AG09309 (cell line): ENCODE data around the gene SNAP25.

Experiments
- DNase-seq: peaks from one replicate; pipeline ENCODE4 v3.0.0-alpha.2; 2010; ENCODE audit warnings: low read depth
- H3K4me3 ChIP-seq: 2 replicates; pipeline ENCODE4 v1.5.1; 2011; ENCODE audit warnings: mild to moderate bottlenecking, low read depth, low read length, moderate library complexity; ENCODE audit not compliant: control insufficient read depth
- TF ChIP-seq, protein P1 (sequence below): IDR thresholded peaks from 2 replicates; pipeline ENCODE4 v1.5.1; 2011; ENCODE audit warnings: mild to moderate bottlenecking, low read depth, low read length, inconsistent platforms; ENCODE audit not compliant: insufficient read depth, control insufficient read depth; ENCODE audit errors: missing control alignments

The SNAP25 gene

DNA sequence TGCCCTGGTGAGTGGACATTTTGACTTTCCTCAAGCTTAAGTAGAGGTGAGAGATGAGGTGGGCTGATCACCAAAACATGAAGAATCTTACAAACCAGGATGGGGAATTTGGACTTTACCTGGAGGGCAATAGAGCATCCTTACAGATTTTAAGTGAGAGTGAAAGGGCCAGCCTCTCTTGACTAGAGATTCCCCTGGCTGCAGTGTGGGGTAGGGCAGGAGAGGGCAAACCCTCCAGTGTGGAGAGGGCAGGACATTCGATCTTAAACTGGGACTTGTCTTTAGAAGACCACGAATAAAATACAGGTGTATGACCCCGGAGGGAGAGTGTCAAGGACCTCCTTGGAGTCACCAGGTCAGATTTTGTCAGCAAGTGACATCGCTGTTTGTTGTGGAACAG is 105.1 kb downstream of the SNAP25 start:
- H3K4me3 ChIP-seq = no peak overlapping the region
- no peak for DNase-seq
- TF ChIP-seq, protein P1, sequence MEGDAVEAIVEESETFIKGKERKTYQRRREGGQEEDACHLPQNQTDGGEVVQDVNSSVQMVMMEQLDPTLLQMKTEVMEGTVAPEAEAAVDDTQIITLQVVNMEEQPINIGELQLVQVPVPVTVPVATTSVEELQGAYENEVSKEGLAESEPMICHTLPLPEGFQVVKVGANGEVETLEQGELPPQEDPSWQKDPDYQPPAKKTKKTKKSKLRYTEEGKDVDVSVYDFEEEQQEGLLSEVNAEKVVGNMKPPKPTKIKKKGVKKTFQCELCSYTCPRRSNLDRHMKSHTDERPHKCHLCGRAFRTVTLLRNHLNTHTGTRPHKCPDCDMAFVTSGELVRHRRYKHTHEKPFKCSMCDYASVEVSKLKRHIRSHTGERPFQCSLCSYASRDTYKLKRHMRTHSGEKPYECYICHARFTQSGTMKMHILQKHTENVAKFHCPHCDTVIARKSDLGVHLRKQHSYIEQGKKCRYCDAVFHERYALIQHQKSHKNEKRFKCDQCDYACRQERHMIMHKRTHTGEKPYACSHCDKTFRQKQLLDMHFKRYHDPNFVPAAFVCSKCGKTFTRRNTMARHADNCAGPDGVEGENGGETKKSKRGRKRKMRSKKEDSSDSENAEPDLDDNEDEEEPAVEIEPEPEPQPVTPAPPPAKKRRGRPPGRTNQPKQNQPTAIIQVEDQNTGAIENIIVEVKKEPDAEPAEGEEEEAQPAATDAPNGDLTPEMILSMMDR = no peak

DNA sequence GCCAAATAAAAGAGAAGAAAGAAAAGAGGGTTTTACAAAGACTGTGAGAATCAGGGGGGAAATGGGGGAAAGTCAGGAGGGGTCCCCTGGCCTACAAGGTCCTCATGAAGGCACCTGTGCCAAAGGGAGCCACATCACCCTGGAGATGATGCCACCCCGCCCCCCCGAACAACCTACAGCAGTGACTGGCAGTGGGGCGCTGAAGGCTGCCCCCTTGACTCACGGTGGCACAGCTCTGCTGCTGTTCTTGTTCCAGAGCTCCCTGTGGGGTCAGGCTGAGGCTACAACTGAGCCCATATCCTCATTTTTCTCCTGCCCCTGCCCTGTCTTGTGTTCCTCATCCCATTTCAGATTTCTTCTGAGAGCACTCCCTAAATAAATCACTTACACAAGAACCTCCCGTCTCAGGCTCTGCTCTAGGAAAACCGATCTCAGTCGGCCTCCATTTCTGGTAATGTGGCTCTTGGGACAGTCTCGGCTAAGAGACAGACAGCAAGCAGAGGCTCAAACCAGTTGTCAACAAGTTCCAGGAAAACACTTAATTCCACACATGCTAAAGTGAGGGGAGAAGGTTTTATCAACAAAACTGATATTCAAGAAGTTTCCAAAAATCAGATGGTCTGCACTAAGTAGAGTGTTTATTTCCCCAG is 105.7 kb downstream of the SNAP25 start:
- H3K4me3 ChIP-seq = no peak overlapping the region
- TF ChIP-seq, protein P1 = no peak
- no peak for DNase-seq

DNA sequence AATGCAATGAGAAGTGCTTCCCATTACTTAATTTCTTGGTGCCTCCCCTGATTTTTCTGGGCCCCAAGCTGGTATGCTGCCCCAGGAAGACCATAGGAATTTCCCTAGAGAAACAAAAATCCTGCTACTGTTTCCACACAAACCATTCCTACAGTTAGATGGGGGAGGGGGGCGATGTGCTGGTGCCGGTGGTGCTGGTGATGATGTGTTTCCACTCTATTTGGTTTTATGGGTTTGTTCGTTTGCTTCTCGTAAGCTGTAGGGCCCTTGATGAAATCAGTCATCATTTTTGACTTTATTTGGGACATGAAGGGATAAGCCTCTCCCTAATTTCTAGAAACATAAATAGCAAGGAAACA is 110.2 kb downstream of the SNAP25 start:
- no peak overlapping the region for H3K4me3 ChIP-seq
- no peak for DNase-seq
- TF ChIP-seq, protein P1 = no peak

DNA sequence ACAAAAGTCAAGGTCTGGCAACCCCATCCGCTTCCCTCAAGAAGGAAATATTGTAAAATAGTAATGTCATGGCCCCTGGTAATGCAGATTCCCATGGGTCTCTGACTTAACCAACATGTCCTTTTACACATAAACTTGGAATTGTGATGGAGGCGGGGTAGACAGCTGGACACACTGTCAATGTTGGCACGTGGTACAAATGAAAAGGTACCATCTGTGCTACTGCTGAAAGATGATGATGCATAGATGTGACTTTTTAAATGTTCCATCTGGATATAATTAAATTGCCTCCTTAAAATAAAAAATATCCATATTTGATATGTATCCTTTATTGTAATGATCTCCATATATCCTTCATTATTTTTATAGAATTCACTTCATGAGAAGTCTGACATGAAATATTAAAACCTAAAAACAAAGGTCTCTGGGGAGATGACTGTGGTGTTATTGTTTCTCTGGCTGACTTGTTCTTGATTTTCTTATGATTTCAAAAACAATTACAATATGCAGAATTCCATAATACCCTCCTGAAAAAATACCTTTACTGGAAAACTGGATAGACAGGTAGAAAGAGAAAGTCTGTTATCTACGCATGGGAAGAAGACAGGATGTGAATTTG is 110.9 kb downstream of the SNAP25 start:
- no peak overlapping the region for H3K4me3 ChIP-seq
- TF ChIP-seq, protein P1 = no peak
- no peak for DNase-seq

DNA sequence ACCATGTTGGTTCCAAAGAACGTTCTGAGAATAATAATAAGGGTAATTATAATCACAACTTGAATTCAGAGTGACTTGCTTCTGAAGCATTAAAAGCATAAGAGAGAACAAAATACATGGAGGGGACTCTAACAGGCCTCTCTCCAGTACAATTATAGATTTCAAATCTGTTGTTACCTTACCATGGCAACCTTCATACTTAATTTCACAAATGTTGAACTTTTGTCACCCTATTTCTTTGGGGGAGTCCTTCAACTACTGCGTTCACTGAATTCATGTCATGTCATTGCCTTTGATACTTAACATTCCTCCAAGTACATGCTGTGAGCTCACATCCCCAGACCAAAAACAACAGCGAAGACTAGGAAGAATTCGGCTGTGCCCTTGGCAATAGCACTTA is 111.4 kb downstream of the SNAP25 start:
- TF ChIP-seq, protein P1 = no peak
- H3K4me3 ChIP-seq = no peak overlapping the region
- no peak for DNase-seq

DNA sequence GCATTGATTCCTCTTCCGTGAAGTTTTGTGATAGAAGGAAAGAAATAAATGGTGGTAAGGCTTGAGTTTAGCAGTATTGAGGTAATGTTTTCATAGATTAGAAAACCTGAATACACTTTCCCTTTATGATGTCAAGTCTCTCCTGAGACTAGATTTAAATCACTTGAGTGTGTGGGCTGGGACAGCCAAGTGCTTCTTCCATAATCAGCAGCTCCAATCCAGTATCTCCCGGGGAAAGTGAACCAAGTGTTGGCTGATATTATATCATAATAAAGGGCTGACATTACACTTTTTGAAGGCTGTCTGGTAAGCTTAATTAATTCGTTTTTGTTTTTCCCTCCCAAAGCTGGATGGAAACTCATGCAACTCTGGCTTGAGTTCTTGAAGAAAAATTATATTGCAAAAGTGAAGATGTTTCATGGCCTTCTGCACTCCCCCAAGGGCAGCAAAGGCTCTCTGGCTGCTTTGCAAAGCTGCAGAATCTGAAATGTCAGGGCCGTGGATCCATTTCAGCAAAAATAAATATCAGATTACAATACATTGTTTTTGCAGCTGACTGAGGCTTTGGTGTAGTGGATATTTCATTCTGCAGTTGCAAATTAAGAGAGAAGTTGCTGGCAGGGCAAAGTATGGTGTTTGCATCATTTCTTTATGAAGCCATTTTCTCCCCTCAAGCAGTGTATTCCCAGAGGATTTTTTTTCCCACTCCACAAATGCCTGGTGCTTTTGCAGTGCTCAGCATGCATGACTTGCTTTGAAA is 114.2 kb downstream of the SNAP25 start:
- H3K4me3 ChIP-seq = no peak overlapping the region
- no peak for DNase-seq
- TF ChIP-seq, protein P1 = no peak
